Activated CD8-positive, alpha-beta memory T cell treated with anti-CD3 and anti-CD28 coated beads for 36 hours (primary cell): Measurements from ENCODE around the gene DMXL2. TPM values are rescaled to one million over a fixed set of nuclear protein-coding genes. Genes with fewer than 3 reads are reported as not detected.

Experiments used
- CTCF ChIA-PET: fragments of 350-600 bp; sonication (Branson Sonifier 250); formaldehyde crosslinking; loops from one replicate; lab custom pipeline; 2021; ENCODE audit warnings: antibody characterized with exemption; lab: Charles Lee
- POLR2A ChIA-PET: fragments of 350-600 bp; sonication (Branson Sonifier 250); formaldehyde crosslinking; loops from one replicate; lab custom pipeline; 2021; ENCODE audit warnings: antibody characterized with exemption; lab: Charles Lee
- total RNA-seq, 2 experiments: library from RNA; stranded (reverse); gene quantifications; one replicate each; pipeline ENCODE4 v1.2.3, GENCODE V29; 2021

DMXL2 gene
- total RNA-seq, 2 experiments from 2014 or later, result 5.2 to 6.3 TPM

DNA sequence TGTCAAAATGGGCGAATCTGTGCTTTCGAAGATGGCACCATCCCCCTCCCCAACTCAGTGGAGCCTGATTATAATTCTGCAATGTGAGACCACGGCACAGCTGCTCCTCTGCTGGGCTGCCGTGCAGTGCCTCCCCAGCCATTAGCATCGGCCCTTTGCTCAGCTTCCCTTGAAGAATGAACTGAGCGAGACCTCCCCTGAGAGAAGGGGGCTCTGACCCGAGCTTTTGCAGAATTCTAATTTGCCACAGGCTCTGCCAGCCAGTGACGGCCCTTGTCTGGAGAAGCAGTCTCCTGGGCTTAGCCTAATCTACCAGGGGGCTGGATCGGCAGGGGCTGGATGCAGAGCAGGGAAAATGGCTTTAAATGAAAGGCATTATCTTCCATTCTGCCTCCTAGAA lies 223.9 kb downstream of the DMXL2 start:
- ChIA-PET POLR2A (no interaction called here), CTCF (no interaction called here)

Other genes with a start within 250 kb of the DMXL2 start
- gene SCG3, start 58.7 kb upstream of the DMXL2 start, total RNA-seq, result not detected
- gene LYSMD2, start 114.9 kb upstream of the DMXL2 start, total RNA-seq, result 10 to 100 TPM; 21.8 to 22.4 TPM
- gene TMOD2, start 128.8 kb upstream of the DMXL2 start, total RNA-seq, result 1 to 10 TPM; 5.7 to 6.7 TPM
- 10 to 100 TPM; 50.8 to 55.2 TPM for gene TMOD3, start 206.9 kb upstream of the DMXL2 start, total RNA-seq